ENCODE results near the gene CHD6.

The CHD6 gene

GRCh38 chr20:41352106-41352505 lies 266.1 kb downstream of the CHD6 start:
- TF ChIP-seq CTCF (IDR thresholded peaks at IDR 0.05; ENCODE audit: unreplicated experiment in 3 of 3): peak in 1 of 3 experiments; percentile 8
- H3K27me3 Mint-ChIP-seq (ENCODE audit: low read depth): no peaks in the 10 kb centered on the region
- no peaks in the 10 kb centered on the region for H3K9me3 Mint-ChIP-seq
- no peak overlapping the region for H3K27ac Mint-ChIP-seq
- no peak overlapping the region for H3K4me3 Mint-ChIP-seq
- peaks cover 4% of the 10 kb centered on the region for H3K36me3 Mint-ChIP-seq (ENCODE audit: low read depth)
- H3K4me1 Mint-ChIP-seq: peaks cover 13% of the 10 kb centered on the region

All from nephron (organoid).